HG02571 (cell line): ENCODE measurements around the gene CCDC6.
A peak's percentile ranks its signal among the peaks of the same experiment; 100 is the strongest.
"Not testable (repeated sequence)": the region's sequence is repeated elsewhere in the genome, so short reads cannot be mapped to it uniquely, and the experiment has no call there.

ENCODE experiments used
- ATAC-seq: cut with Tn5 transposase; IDR thresholded peaks from one replicate; pipeline ENCODE4 v1.9.1; 2021; ENCODE audit warnings: mild to moderate bottlenecking, moderate library complexity; ENCODE audit not compliant: unreplicated experiment

The CCDC6 gene

DNA sequence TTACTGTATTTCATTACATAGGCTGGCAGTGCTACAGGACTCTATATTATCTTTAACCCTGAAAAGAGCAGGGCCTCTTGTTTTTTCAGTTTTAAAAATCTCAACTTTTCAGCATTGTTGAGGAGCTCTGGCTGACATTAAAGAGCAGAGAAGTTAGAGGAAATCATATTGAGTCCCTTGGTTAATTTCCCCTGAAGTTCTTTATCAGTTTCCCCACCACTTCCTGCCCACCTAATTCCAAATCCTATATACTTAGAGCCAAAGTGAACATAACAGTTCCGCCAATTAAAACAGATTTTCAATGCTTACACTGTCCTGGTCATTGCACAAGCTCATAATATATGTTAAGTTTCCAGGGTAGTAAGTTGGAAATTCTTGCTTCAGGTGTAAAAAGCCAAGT is 87.1 kb downstream of the CCDC6 start:
- no peak for ATAC-seq

DNA sequence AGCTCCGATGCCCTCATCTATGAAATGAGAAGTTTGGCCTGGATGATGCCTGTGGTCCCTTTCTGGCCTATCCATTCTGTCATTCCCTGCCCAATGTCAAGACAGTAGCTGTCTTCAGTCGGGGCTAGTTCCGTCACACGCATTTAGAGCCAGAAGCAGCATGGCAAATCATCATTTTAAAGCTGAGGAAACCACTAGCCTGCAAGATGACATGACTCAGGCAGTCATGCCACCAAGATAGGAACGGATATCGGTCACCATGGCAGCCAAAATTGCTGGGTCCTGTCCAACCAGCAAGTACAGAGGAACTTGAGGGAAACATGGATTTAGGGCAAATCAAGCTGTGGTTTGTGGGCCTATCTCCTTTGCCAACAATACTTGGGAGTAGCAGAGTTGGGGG is 88.6 kb downstream of the CCDC6 start:
- ATAC-seq = no peak

DNA sequence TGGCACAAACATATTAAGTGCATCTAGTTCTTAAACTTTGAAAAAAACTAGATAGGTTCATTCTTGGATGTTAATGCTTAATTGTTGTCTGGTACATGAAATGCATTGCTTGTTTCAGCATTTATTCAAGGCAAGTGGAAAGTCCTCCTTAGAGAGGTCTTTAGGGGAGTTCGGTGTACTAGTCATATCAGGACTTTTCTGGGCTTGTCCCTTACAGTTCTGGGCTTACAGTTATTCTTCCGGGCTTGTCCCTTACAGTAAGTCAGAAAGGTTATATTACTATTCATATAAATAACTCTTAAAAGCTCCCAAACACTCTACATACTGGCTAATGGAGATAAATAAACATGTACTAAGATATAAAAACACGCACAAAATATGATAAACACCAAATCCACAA is 91.5 kb downstream of the CCDC6 start:
- ATAC-seq = no peak

DNA sequence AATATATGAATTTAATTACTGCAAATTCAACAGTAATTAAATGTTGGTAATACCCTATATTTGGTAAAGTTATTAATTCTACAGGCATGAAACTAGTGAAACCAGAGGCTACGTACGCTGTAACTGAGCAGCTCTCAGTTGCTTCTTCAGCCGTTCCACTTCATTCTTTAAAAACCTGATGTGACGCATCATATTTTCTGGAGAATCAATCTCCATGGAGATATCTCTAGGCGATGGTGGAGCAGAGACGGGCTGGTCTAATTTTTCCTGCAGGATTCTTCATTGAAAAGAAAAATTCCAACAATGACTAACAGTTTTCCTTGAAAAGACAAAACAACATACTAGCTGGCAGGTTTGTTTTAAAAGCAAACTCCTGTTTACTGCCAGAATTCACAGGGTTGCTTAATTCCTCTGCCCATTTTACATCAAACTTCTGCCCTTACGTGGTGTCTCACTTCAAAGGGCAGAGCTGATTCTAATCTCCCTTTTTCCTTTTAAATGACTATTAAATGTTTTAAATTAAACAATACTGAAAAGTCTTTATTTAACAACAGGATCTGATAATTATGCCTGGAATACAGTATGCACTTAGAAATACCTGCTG is 93.7 kb downstream of the CCDC6 start:
- ATAC-seq = no peak

DNA sequence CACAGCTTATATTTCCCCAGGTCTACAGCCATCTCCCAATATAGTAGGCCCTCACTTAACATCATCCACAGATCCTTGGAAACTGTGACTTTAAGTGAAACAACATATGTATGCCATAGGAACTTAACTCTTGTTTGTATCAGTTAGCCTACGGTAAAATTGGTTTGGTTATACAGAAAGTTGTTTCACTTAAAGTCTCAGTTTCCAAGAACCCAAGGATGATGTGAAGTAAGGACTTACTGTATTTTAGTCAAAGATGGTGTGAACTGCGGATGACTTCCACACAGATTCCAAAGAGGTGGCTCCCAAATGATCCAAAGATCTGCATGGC is 96.7 kb downstream of the CCDC6 start:
- ATAC-seq = no peak

DNA sequence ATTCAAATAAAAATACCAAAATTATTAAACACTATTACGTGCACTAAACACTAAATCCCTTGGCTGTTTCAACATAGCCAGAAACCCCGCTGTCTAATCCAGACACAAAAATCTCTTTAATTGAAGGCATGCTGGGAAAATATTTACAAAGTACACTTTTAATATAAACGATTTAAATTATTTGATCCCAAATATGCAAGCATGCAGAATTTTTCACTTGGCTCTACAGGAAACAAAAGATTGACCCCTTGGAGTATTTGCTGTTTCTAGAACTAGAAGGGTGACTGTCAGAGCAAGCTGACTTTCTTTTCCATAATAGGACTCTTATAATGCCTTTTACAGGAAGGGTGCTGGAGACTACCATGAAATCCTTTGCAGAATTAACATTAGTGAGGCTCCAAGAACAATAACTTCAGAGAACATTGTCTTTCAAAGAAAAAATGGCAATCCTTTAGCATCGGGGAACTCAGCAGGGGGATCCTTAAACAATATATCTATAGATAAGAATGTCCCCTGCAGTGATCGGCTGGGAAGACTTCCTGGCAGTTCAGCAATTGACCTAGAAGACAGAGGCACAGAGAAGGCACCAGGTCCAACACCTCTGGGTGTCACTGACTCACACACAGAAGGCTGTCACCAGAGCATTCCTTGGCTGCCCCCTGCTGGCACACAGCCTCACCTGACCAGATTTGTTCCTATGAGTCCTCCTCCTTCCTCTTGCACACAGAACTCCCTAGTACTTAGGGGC is 97.3 kb downstream of the CCDC6 start:
- ATAC-seq = peak; percentile 93

DNA sequence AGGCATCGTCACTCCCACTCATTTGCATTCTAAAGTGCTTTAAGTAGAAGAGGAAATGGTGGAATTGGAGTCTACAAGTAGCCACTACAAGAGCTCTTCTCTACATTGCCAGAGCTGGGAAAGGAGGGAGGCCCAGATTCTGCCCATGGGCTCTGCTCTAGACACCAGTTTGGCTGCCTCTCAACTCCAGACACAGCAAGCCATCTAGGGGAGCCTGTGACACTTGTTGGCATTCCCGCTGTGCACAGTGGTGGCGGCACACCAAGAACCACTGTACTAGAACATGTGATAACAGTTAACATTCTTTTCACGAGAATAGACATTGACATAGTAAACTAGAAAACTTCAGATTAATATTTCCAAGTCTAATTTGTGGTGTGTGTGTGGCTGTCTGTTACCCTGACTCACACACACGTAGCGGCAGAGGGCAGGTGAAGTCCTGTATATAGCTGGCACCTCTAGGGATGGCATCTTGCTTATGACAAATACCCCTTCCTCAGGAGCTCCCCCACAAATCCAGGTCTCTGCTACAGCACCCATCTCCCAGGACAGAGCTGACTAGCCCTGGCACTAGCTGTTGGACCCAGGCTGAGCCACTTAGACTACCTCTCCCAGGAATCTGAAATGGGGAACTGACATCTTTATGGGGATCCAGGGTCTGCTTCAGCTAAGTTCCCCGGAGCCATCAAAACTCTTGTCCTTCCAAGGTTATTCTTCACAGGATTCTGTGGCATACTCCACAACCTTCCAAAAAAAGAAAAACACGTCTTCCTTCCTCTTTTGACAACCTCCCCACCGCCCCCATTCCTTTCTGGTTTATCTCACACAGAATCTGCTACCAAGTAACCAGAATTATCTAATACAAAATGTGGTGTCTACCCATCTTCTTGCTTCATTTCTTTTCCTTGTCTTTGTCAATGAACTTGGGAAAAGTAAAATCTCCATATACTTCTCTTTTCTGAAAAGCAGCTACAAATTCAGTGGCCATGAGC is 98.4 kb downstream of the CCDC6 start:
- no peak for ATAC-seq

DNA sequence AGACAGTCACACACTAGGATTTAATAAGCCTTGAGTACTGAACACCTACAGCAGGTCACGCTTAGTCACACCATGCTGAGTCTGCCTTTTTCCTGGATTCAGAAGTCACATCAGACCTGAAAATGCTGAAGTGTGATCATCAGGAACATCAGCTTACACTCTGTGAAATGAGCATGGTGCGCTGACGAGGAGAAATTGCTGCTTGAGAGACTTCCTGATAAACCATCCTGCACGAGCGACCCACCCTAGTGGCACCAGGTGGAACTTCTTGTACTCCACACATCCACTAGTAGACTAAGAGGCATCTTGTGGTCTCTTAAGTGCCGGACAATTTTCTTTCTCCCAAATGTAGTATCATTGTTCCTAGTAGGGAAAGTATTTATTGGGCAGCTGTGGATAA is 101.3 kb downstream of the CCDC6 start:
- ATAC-seq = no peak

DNA sequence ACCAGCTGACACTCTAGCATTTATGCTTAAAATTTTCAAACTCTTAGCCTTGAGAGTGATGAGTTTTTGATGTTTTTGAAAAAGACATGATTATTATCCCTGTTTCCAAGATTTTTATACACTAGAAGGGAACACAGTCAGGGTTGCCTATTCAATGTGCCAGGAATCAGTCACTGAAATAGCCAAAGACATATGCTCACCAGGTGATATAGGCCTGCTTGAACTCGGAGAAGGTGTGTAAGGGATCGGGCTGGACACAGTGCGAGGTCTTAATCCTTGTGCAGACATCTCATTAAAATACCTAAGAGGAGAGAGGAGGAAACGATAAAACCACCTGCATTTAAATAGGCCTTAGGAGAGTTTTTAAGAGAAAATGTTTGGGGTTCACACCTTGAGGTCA is 102.1 kb downstream of the CCDC6 start:
- no peak for ATAC-seq

DNA sequence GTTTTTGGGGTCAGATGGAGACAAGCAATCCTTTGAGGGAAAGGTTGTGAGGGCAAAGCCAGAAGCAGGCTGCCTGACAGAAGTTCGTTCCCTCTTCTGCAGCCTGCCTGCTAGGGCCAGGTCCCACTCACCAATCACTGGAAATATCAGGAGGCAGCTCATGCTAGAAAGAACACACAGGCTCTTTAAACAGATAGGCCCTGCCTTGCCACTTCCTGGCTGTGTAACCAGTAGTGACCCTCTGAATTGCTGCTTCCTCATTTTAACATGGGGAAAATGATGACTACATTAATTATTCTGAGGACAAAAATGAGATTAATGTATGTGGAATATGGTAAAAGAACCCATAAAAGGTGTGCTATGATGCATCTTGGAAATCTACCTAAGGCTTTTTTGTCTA is 102.6 kb downstream of the CCDC6 start:
- ATAC-seq = no peak

DNA sequence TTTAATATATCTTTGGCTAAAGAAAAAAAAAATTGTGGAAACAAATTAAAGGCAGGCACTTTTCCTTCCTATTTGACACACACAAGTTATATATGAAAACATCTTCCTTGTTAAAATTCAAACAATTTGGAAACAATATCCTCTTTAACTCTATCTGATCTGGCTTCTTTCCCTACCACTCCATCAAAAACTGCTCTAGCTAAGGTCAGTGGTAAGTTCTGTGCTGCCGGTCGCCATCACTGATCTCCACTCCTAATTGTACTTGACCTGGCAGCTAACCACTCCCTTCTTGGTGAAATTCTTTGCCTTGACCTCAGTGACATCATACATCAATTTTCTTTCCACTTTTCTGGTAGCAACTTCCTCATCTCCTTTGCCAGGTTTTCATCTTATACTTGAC is 105.2 kb downstream of the CCDC6 start:
- no peak for ATAC-seq

DNA sequence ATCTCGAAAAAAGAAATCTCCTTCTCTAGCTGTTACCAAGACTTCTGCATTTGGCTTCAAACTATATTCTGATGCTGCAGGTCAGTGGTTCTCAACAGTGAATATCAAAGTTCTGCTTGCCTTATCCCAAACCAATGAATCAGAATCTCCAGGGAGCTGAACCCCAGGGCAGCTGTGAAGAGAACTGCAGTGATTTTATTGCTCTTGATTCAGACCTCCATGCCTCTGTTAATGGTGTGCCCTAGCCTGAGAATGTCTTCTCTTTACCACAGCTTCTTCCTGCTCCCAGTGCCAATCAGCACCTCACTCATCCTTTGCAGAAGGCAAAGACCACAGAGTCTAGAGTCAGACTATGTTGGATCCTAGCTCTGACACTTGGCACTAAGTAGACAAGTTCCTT is 106.9 kb downstream of the CCDC6 start:
- no peak for ATAC-seq

DNA sequence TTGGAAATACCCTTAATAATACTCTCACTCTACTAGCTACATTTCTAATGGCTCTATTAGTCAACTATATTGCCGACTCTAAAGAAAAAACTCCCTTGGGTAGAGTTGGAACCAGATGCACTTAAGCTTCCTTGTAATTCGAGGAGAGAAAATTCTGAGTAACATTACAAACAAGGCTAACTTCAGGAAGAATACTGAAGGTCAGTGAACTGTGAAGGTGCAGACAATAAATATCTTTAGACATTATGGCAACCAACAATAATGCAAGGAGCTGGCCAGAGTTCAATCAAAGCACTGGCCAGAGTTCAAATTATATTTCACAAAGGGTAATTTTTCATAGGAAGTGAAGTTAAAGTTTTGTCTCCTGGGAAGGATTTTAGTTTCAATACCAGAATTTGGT is 112.4 kb downstream of the CCDC6 start:
- ATAC-seq = no peak

DNA sequence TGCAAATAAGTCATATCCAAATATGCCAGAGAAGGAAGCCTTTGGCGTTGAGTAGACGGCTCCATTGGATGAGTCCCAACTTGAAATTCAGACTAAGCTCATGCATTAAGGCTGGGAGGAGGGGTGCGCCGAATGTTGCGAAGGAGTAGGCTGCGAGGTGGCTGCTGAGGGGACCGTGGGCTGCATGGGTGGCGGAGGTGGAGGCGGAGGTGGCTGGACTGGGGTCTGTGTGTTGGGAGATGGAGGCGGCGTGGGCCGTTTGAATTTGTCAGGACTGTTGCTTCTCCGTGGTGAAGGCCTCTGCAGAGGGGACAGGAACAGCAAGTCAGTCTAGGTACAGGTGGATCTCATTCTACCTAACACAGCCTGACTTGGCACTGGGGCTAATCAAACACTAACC is 113.5 kb downstream of the CCDC6 start:
- no peak for ATAC-seq

DNA sequence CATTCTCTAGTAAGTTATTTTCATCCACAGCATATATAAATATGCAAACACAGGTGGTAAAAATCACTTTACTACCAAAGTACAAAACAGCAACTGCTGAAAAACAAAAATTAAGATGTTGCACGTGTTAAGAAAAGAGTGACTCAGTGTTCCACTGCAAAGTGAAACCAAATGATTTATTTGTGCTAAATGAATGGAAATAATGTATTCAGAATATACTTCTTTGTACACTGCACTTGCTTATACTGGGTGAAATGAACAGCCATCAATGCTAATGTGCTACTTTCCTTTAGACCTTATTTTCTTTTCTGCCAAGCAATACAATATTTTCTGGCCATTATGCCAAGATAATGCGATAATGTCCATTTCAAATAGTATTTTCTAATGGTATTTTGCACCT is 114.8 kb downstream of the CCDC6 start:
- no peak for ATAC-seq

DNA sequence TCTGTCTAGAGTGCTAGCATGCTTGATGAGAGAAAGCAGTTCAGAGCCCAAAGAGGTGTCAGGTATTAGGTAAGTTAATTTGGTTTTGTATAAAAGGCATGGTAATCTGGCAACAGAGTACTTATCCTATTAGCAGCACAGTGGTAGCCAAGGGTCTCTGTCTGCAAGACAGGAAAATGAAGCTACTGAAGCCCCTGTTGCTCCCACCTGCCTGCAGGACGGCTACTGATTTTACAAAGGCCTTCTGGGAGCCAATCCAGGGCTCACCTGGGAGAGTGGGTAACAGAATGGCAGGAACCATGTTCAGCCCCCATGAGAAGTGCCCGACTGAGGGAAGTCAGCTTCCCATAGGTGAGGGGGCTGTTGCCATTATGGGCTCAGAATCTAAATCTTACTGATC is 116.3 kb downstream of the CCDC6 start:
- ATAC-seq = not testable (repeated sequence)

DNA sequence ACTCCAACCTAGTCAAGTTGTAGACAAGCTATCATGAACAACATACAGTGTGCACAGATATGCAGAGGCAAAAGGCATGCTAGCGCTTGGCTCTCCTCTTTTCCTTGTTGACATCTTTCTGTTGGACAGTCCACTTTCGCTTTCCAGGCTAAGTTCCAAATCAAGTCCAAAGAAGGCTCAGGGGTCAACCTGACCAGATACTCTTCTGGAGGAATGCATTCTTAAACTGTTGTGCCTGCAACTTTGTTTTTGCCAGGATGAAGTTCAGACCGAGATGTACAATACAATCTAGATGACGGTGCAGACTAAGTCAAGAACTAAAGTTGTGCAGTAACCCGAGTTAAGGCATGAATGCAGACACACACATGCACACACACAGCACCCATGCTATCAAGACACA is 117.4 kb downstream of the CCDC6 start:
- ATAC-seq = not testable (repeated sequence)

DNA sequence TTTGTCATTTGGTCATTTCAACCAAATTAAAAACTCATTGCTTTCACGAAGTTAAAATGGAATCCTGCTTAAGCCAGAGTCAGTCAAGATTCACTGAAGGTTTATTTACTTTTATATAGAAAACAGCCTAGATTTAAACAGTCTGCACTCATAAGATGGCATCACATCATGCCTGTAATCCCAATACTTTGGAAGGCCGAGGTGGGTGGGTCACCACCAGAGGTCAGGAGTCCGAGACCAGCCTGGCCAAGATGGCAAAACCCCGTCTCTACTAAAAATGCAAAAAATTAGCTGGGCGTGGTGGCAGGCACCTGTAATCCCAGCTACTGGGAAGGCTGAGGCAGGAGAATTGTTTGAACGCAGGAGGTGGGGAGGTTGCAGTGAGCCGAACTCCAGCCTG is 119.3 kb downstream of the CCDC6 start:
- not testable (repeated sequence) for ATAC-seq

DNA sequence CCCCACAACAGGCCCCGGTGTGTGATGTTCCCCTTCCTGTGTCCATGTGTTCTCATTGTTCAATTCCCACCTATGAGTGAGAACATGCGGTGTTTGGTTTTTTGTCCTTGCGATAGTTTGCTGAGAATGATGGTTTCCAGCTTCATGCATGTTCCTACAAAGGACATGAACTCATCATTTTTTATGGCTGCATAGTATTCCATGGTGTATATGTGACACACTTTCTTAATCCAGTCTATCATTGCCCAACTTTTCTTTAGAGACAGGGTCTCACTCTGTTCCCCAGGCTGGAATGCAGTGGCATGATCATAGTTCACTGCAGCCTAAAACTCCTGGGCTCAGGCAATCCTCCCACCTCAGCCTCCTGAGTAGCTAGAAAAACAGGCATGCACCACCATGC is 120.9 kb downstream of the CCDC6 start:
- not testable (repeated sequence) for ATAC-seq

DNA sequence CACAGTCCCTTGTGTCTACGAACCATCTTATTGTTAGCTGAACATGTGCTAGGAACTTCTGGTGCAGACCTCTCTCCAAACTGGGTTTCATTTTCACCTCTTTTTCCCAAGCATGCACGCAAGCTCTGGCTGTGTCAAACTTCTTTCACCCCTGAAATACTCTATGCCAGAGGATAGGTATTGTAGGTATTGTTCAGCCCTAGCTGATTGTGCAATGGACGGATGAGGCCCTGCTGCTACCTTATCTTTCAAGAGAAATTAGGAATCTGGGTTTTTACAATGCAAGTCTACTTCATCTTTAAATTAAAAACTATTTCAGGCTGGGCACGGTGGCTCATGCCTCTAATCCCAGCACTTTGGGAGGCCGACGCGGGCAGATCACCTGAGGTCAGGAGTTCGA is 124.8 kb downstream of the CCDC6 start:
- no peak for ATAC-seq

DNA sequence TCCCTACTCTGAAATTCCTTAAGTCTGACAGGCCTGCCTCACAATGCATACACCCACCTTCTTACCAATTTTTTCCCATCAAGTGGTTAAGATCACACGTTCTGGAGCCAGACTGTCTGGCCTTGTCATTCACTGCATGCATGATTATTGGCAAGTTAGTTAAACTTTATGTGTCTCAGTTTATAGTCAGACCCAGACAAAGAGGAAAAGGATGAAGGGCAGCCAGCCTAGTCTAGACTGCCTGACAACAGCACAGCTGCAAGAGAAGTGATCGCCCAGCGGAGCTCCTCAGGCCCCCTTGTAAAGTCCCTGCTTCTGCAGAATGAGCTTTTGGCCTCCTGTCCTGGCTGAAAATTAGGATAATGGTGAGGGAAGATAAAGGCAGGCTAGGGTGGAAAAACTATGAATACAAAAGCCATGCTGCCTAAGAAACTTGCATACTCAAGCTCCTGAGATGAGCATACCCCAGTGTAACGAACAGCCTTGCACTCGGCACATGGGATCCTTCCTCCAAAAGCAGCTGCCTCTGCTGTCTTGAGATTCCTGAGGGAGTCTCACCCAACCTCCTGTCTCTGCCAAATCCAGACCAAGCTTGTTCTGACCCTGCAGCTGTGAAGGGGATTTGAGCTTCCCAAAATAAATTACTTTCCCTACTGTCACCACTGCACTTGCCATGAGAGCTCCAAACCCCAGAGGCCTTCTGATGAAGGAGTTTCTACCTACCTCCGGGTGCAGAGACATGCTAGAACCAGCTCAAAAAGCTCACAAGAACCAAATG is 126.4 kb downstream of the CCDC6 start:
- no peak for ATAC-seq
